SU-DHL-6 (cell line): ENCODE data around the gene HBB.

ENCODE experiments used
- CTCF ChIP-seq: fragments of 200-600 bp; sonication (generic); IDR thresholded peaks from one replicate; pipeline ENCODE4 v1.5.1; 2017; ENCODE audit warnings: antibody characterized with exemption, mild to moderate bottlenecking, low read length, moderate library complexity; ENCODE audit not compliant: insufficient read depth, poor library complexity, severe bottlenecking
- EZH2phosphoT487 ChIP-seq: fragments of 200-600 bp; sonication (generic), shearing (Covaris generic); conservative IDR thresholded peaks from 2 replicates; pipeline ENCODE4 v1.6.1; 2018; ENCODE audit warnings: mild to moderate bottlenecking, antibody characterized with exemption, low read length, moderate library complexity, mixed read lengths

GRCh38 chr11:5234381-5234834 is 7.5 kb upstream of the HBB start, which contains the start of gene HBD:
- TF ChIP-seq CTCF: no peak
- no peak for TF ChIP-seq EZH2phosphoT487
